ENCODE measurements around the gene BCR. TPM values are rescaled to one million over a fixed set of nuclear protein-coding genes. Genes with fewer than 3 reads are reported as not detected.

The BCR gene
- total RNA-seq, 1 experiment from 2014 or later: 13.9 TPM

DNA sequence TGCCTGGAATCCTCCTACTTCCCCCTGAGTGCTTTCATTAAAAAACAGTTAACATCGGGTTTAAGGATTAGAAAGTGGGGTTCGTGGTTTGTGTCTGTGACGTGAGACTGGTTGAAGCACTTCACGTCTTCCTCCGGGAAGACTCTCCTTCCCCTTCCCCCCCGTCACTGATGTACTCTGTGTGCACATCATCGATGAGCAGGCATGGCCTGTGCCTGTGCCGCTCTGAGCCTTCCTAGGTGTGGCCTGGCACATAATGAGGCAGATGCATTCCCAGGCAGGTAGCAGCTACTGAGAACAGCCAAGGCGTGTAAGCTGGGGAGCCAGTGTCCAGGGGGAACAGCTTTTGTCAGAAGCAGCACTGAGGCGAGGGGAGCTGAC is 93.8 kb downstream of the BCR start:
- no peak for DNase-seq (ENCODE audit: low read depth)

DNA sequence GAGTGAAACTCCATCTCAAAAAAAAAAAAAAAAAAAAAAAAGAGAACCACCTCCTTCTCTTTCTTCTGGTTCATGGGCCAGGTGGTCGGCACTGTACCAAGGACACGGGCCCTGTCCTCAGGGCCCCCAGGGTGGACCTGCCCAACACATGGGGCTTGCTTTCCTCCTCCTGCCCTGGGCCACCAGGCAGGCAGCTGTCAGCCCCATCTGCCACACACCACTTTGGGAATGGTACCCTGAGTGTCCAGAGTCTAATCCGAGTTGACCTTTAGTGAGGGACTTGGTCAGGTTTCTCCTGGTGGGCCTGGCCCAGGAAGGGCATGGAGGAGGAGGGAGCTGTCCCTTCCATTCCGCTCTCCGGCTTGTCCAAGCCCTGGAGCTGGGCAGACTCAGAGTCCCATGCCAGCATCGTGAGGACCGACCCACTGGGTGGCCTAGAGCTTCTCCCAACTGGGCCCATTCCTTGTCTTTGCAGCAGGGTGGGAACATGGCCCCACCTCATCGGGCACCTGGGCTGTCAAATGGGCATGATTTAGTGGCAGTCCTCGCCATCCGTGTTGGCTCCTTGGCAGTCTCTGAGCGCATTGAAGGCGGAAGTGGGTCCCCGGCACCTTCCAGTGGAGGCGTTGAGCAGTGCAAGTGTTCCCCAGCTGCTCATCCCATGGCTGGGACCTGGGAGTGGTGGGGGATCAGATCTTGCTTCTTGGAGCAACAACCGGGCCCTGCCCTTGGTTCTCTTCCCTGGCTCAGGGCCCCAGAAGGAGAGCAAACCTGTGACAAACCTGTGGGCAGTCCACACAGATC is 94.8 kb downstream of the BCR start:
- DNase-seq (ENCODE audit: low read depth): no peak

DNA sequence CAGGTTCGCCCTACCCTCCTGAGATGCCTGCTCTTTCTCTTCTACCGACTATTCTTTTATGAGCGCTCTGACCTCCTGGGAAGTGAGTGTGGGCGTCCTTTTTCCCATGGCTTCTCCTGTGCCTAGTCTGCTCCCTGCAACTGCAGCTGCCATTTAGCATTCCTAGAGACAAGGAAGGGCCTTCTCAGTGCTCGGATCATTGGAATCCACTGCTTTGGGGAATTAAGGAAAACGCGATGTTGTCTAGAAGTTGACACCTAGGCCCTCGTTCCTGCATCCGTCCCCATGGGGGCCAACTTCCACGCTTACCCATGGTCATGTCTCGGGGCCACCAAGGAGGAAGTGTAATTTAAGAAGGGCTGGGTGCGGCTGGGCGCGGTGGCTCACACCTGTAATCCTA is 95.4 kb downstream of the BCR start:
- DNase-seq (ENCODE audit: low read depth): no peak

DNA sequence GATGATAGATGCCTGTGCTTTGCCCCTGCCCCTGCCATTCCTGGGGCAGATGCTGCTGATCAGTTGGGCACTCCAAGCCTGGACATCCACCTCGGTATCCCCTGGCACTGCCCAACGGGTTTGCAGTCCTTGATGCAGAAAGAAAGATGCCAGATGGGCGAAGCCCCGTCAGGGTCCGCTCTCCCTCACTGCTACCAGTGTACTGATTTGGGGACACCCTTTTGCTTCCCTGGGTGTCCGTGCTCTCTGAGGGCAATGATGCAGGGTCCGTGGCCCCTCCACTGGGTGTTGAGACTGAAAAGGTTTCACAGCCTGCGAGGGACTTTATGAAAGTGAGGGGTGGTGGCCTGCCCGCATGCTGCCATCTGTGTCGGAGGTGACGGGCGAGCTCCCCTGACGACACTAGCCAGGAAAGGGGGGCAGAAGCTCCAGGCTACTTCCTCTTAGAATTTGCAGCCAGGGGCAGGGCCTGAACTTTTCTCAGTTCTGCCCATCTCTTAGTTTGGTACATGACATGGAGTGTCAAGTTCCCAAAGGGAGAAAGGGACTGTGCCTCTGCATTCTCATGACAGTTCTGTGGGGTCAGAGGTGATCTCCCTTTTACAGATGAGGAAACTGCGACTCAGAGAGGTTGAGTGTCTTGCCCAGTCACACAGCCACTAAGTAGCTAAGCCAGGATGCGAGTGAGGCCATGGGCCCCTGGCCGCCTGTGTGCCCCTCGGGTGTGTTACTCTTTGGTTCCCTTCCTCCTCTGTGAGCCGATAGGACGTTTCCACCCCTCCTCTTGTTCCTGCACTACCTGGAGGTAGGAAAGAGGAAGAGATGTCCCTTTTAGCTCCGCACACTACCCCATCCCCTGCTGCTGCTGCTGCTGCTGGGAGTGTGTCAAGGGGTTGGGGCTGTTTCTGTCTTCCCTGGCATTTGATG is 96.6 kb downstream of the BCR start:
- DNase-seq (ENCODE audit: low read depth): no peak

DNA sequence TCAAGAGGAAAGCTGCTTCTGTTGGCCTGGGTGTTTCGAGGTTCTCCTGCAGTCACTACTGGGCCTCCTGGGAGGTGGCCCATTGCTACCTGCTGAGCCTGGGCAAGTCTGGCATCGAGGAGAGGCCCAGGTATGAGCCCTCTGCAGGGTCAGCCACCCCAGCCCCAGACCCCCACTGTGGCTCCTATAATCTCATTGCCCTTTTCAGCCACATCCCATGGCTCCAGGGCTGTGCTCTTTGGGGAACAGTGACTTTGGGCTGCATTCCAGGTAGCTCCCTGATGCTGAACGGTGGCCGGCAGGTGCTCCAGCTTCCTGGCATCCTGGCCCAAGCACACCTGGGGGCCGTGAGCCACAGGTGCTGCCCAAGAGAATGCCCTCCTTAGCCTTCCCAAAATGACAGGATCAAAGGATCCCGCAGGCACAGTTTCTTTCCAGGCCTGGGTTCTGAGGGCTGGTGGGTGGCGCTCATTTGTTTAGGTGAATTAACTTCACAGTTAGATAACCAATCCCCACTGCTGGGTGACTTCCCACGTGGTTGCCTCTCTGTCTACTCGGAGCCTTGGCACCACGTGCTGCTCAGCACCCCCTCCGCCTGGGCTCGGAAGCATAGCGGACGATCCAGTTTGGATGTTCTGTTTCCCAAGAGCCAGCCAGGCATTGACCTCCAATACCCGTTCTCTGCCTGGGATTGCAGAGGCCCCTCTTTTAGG is 97.4 kb downstream of the BCR start:
- no peak for DNase-seq (ENCODE audit: low read depth)

DNA sequence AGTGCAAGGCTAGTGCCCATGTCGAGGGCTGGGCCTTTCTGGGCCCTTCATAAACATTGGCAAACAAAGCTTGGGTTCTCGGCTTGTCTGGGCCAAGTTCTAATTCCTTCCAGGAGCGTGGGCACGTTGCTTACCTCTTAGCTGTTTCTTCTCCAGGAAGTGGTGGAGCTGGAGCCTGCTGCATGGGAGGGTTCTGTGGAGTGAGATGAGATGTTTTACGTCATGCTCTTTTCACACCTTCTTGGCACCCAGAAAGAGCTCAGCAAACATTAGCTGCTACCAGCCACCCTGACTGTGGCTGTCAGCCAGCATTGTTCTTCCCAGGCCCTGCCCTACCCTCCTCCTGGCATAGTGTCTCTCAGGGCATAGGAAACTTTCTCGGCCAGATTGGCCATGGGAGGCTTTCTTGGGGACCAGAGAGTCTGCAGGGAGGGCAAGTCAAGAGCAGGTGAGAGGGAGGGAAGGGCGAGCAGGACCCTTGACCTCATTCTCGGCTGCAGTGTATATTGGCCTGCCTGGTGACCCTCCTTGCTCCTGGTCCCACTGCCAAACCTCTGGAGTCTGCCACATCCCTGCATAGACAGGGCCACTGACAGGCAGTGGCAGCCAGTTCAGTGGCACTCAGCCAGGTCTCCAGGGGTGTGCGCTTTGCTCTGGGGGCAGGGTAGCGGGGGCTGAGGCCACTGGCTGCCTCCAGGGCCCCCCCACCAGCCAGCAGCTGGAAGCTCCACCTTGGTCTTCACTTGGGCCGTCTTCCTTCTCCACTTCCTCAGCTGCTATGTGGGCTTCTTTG is 98.8 kb downstream of the BCR start:
- no peak for DNase-seq (ENCODE audit: low read depth)

DNA sequence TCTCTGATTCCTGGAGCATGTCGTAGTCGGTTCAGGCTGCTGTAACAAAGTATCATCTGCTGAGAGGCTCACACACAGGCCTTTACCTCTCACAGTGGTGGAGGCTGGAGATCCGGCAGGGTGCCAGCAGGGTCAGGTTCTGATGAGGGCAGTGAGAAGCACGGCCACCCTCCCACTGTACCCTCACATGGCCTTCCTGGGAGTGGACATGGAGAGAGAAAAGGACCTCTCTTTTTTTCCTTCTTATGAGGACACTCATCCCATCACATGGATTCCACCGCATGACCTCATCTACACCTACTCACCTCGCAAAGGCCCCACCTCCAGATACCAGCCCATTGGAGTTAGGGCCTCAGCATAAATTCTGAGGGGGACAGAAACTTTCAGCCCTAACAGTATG is 99.5 kb downstream of the BCR start:
- no peak for DNase-seq (ENCODE audit: low read depth)

DNA sequence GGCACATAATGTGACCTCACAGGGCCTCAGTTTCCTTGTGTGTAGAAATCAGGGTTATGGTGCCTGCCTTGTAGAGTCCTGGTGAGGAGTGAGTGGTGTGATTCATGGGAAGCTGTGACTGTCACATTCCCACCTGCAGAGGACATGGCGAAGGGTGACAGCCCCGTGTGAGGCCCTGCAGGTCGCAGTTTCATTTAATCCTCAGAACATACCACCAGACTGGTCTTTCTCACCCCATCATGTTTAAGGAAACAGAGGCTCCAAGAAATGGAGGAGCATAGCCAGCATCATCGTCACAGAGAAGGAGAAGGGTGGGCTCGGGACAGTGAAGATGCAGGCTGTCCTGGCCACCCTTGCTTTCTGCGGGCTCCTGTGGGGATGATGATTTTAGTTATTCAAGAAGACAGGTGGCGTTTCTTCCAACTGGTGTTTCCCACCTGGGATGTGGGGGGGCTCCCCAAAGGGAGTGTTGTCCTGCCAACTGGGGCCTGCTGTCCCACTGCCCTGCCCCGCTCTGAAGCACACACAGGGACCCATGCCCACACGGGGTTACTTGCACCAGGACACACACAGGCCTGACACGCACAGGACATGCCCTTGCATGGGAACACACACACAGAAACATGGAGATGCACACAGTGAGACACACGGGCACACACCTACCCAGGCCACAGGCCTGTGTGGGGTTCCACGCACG is 100.2 kb downstream of the BCR start:
- no peak for DNase-seq (ENCODE audit: low read depth)

DNA sequence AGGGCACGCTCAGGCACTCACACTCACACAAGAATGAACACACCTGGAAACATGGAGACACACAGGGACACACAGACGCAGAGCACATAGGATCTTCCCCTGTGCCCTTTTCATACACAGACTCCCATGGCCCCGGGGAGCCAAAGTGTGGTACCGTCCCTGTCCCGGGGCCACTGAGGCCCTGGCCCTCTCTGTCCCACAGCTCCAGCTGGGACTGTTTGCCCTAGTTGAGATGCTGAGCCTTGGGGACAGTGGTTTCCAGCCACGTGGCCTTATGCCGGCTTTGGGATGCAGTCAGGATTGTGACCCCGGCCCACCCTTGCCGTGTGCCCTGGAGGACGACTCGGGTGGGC is 100.7 kb downstream of the BCR start:
- DNase-seq (ENCODE audit: low read depth): no peak

DNA sequence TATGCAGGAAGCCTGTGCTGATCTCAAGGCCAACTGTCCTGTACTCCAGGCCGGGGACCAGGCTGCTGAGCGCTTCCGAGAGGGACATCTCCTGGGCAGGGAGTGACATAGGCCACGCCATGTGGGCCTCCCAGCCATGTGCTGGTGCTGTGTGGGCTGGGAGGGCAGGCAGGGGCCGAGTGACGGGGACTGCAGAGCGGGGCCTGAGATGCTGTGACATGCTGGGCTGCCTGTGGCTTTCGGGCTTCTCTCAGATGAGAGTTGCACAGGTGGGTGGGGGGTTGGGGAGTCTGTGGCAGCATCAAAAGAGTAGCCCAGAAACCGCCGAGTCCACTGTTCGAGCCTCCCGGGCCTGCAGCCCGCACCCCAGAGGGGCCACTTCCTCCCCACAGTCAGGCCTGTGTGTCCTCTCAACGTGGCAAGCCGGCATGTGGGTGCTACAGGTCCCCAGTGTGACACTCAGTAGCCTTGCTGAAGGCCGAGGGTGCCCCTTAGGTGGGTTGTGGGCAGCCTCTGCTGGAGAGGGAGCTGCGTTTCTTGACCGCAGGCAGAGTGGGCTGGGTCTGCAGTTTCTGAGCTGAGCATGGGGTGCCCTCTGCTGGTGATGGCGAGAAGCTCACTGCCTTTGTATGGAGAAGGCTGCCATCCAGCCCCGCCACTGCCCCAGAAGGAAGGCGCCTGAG is 101.2 kb downstream of the BCR start:
- peak; percentile 62 for DNase-seq (ENCODE audit: low read depth)

DNA sequence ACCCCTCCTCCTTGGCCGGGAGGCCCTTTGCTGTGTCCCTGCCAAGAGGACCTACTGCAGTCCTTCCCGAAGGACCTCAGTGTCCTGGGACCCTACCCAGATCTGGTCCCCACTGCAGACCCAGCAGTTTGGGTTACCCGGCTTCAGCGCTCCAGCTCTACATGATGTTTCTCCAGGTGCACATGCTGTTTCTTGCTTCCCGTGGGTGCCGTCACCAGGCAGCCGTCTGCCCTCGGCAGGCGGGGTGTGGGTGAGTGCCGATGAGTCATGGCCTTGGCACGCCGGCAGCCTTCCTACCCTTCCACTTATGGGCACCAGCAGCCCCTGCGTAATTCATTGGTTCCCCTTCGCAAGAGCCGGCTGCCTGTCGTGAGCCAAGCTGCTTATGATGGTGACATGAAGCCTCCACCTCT is 101.8 kb downstream of the BCR start:
- peak; percentile 85 for DNase-seq (ENCODE audit: low read depth)

DNA sequence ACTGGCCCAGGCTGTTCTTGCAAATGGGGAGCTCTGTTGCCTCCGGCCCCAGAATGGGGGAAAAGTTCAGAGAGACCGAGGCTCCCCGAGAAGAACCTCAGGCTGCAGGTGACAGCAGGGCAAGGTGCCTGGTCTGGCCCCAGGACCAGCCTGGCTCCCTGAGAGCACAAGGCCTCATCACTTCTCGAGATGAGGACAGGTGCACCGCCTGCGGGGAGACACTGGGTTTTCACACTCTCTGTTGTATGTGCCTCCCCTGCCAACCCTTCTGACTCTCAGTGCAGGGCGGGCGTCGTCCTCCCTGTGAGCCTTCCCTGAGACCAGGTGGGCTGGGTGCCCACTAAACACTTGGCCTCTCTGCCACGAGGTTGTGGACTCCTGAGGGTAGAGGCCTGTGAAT is 102.2 kb downstream of the BCR start:
- DNase-seq (ENCODE audit: low read depth): no peak

DNA sequence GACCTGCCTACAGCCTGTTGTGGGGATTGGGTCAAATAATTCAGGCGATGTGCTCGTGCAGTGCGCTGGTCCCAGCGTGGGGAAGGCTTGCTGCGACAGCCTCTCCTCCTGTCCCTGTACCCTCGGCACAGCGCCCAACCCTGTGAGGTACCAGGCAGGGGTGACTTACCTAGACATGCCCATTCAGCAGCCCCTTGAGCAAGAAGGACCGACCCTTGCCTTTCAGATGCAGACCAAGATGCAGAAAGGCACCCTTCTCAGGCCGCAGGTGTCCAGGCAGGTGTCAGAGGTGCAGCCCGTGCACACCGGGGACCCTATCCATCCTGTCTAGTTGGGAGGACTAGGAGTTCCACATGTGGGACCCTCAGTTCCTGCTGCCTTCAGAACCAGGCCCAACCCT is 102.7 kb downstream of the BCR start:
- DNase-seq (ENCODE audit: low read depth): no peak

DNA sequence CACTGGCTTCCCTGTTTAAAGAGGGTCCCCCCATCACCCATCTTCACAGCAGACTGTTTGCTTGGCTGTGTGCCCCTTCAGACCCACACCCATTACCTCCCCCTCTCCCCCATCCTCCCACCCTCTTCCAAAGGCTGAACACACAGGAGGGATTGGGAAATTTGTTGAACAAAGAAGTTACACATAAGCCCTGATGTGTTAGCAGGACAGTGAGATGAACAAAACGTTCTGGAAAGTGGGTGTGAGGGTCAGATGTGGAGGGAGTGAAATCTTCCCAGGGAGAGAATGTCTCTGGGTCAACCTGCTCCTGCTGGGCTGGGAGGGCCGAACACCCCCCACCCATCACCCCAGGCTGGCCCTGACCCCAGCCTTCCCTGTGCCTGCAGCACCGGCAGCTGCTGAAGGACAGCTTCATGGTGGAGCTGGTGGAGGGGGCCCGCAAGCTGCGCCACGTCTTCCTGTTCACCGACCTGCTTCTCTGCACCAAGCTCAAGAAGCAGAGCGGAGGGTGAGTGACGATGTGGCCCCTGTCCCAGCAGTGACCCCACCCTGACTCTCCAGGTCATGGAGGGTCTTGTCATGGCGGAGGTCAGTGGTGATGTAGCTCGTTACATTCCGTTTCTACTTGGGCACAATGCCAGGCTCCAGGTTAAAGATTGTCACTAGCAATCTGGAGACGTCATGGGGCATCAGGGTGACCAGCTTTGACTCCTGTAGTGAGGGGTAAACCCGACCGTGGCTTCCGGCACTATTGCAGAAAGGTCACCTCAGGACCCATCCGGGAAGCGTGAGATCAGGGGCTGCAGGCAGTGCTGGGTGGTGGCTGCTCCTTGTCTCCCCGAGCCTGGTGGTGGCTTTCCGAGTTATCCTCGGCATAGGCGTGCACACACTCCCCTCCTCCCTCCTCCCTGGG is 103.5 kb downstream of the BCR start:
- DNase-seq (ENCODE audit: low read depth): no peak

DNA sequence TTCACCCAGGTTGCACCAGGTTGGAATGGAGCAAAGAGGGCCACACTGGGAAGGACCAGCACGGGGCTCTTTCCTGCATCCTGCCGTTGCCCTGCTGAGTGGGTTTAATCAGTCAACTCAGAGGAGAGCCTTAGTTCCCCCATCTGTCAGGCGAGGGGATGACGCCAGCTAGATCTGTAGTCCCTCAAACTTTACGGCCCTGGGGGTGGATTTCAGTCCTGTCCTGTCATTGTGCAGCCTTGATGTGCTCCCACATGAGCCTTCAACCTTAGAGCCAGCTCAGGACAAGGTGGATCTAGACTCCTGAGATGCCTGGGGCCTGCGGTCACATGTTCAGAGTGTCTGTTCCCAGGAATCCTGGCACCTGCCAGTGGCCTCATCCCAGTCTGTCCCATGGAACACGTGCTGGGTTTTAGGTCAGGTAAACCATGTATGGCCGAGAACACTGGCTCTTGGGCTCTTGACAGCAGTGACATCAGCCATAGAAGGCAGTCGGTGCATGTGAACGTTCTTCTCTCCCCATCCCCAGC is 104.3 kb downstream of the BCR start:
- DNase-seq (ENCODE audit: low read depth): no peak

DNA sequence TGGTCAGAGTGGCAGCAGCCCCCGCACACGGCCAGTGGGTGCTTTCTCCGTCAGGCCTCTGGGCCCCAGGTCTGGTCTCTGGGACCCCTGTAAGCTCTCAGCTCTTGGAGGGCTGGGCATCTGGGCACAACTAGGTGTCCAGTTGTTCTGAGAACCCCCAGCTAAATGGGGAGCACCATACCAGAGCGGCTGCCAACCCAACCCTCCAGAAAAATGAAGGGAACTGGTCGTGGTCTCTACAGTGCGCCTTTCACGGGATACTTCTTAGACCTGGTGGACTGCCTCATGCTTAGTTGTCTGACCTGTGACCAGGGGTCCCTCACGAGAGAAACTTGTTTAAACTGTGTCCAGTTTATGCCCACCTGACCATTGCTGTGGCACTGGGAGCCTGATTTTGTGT is 104.9 kb downstream of the BCR start:
- no peak for DNase-seq (ENCODE audit: low read depth)

DNA sequence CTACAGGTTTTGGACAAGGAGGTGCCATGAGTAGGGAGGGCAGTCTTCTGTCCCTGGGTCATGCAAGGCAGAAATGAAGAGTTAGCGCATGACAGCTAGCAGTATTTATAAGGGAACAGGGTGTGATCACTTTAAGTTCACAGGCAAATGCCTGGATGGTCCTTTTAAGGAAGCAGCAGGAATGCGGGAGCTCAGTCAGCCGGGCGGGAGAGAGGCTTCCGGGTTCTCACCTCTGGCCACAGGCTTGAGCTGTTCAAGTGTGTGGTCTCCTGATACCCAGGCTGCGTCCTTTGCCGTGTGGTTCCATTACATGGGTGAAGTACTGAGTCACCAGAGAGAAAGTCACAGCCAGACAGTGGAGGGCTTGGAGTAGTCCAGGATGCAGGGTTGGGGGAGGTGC is 105.4 kb downstream of the BCR start:
- no peak for DNase-seq (ENCODE audit: low read depth)

DNA sequence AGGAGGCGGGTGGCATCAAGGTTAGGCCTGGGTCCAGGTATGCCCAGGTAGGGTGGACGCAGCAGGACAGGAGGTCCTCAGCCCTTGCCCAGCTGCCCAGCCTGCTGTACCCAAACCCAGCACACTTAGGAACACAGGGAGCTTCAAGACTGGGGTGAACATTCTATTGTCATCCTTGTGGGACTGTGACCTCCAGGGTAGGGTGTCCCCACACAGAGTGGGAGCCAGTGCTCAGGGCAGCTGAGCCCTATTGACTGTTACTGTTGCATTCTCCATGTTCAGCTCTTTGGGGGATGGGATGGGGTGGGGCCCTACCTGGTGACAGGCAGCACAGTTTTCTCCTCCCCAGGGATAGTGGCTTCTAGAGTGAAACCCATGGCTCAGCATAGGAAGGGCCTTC is 106.0 kb downstream of the BCR start:
- no peak for DNase-seq (ENCODE audit: low read depth)
